HepG2 (cell line): Measurements from ENCODE around the gene MARCHF9. TPM values are rescaled to one million over a fixed set of nuclear protein-coding genes. Genes with fewer than 3 reads are reported as not detected.

Experiments
- ATAC-seq: fragments of 200-7000 bp; cut with Tn5 transposase; 3 replicates; pipeline ENCODE4 v1.9.1; 2020; ENCODE audit warnings: mild to moderate bottlenecking, moderate library complexity
- BruUV-seq: library from RNA; stranded (reverse); fragments of 400-500 nt; replicated peaks from 2 replicates; lab custom pipeline; 2021; lab: Mats Ljungman, UMichigan
- CTCF ChIA-PET: fragments of 300-600 bp; formaldehyde crosslinking; extraction: SDS; loops from one replicate; lab custom pipeline; 2021; ENCODE audit warnings: low total read pairs, inconsistent platforms, low intra/inter-chr PET ratio; lab: Yijun Ruan, JAX
- POLR2A ChIA-PET: fragments of 350-600 bp; sonication (Branson Sonifier 250); formaldehyde crosslinking; loops from one replicate; lab custom pipeline; 2020; ENCODE audit warnings: antibody characterized with exemption, inconsistent platforms; lab: Yijun Ruan, JAX
- DNase-seq: peaks from one replicate; pipeline ENCODE4 v3.0.0-alpha.2; 2015; ENCODE audit warnings: low spot score
- FAIRE-seq: peaks from 3 replicates; lab custom pipeline; 2011; peaks lifted over from hg19 to GRCh38; lab: Jason Lieb, UNC
- H2AFZ ChIP-seq: one replicate; pipeline ENCODE4 v1.6.1; 2011; ENCODE audit warnings: low read length, inconsistent platforms
- H3K27ac ChIP-seq: fragments of 300-600 bp; 3 replicates; pipeline ENCODE4 v1.8.0; 2011; ENCODE audit warnings: mixed run types, mild to moderate bottlenecking, mixed read lengths, low read length, inconsistent platforms; ENCODE audit not compliant: insufficient read depth; ENCODE audit errors: extremely low read length
- H3K27me3 ChIP-seq, 2 experiments: fragments of 200-600 bp in 1 of 2; 2 replicates in 1 of 2; 3 replicates in 1 of 2; pipeline versions ENCODE4 v1.6.0 to v1.8.0; 2011; ENCODE audit warnings: low read length in 2 of 2, mild to moderate bottlenecking in 2 of 2, moderate library complexity in 2 of 2, inconsistent platforms in 1 of 2; ENCODE audit not compliant: insufficient read depth in 2 of 2, control insufficient read depth in 1 of 2
- H3K36me3 ChIP-seq, 2 experiments: fragments of 200-600 bp in 1 of 2; replicated peaks in 1 of 2; 2 replicates in 1 of 2; 3 replicates in 1 of 2; pipeline versions ENCODE4 v1.5.1 to v1.8.0; 2011; ENCODE audit warnings: low read length in 2 of 2, inconsistent platforms in 1 of 2; ENCODE audit not compliant: insufficient read depth in 2 of 2, control insufficient read depth in 1 of 2
- H3K4me1 ChIP-seq: 2 replicates; pipeline ENCODE4 v1.5.1; 2012; ENCODE audit warnings: low read length, inconsistent platforms; ENCODE audit not compliant: insufficient read depth
- H3K4me2 ChIP-seq: 2 replicates; pipeline ENCODE4 v1.6.0; 2011; ENCODE audit warnings: low read depth, low read length, inconsistent platforms
- H3K4me3 ChIP-seq, 3 experiments: fragments of 200-600 bp in 1 of 3; sonication (generic), shearing (Covaris generic) in 1 of 3; replicated peaks in 1 of 3; 2 replicates each; pipeline ENCODE4 v1.5.1; 2011 to 2016; ENCODE audit warnings: low read length in 3 of 3, inconsistent platforms in 2 of 3, low read depth in 2 of 3, mild to moderate bottlenecking in 2 of 3, control low read depth in 1 of 3, mixed read lengths in 1 of 3; ENCODE audit not compliant: insufficient read depth in 1 of 3
- H3K79me2 ChIP-seq: one replicate; pipeline ENCODE4 v1.6.1; 2011; ENCODE audit warnings: low read length, inconsistent platforms; ENCODE audit not compliant: insufficient read depth
- H3K9ac ChIP-seq: 2 replicates; pipeline ENCODE4 v1.6.0; 2011; ENCODE audit warnings: mild to moderate bottlenecking, low read depth, low read length, inconsistent platforms; ENCODE audit not compliant: insufficient read depth
- H3K9me3 ChIP-seq: 2 replicates; pipeline ENCODE4 v1.5.1; 2012; ENCODE audit warnings: mild to moderate bottlenecking, low read length
- H4K20me1 ChIP-seq: 2 replicates; pipeline ENCODE4 v1.6.0; 2011; ENCODE audit warnings: inconsistent platforms, mild to moderate bottlenecking, low read length, moderate library complexity; ENCODE audit not compliant: insufficient read depth
- ATRX ChIP-seq: sonication (generic); formaldehyde crosslinking; IDR thresholded peaks from 2 replicates; pipeline ENCODE4 v1.4.0; 2020; ENCODE audit warnings: missing genetic modification reagents, borderline replicate concordance
- CCAR2 ChIP-seq: fragments of 200-400 bp; formaldehyde crosslinking; optimal IDR thresholded peaks from 2 replicates; pipeline ENCODE3; 2018; ENCODE audit warnings: low read depth, mild to moderate bottlenecking, low read length, moderate library complexity
- JUNB ChIP-seq: sonication (generic); formaldehyde crosslinking; IDR thresholded peaks from 2 replicates; pipeline ENCODE4 v1.8.0; 2022; ENCODE audit warnings: missing genetic modification reagents, mild to moderate bottlenecking, borderline replicate concordance
- MED8 ChIP-seq: sonication (generic); formaldehyde crosslinking; IDR thresholded peaks from 2 replicates; pipeline ENCODE4 v1.8.1; 2023; ENCODE audit warnings: mild to moderate bottlenecking, missing genetic modification reagents; ENCODE audit not compliant: insufficient replicate concordance
- ZNF484 ChIP-seq: sonication (generic); formaldehyde crosslinking; IDR thresholded peaks from 2 replicates; pipeline ENCODE4 v1.5.1; 2020; ENCODE audit warnings: mild to moderate bottlenecking, low read depth, missing genetic modification reagents, borderline replicate concordance
- WGBS: methylation state at CpG from one replicate; pipeline ENCODE4 v1.1.6; 2017; ENCODE audit warnings: low lambda C conversion rate; 5-methylcytosine and 5-hydroxymethylcytosine counted together
- in situ Hi-C: cut with HindIII; loops from 2 replicates; pipeline ENCODE4 v1.10.0; 2017; ENCODE audit warnings: low pct_unique_long_range_greater_than_20kb; ENCODE audit not compliant: extremely low pct_ligation_motif_present
- intact Hi-C: fragments of 100-400 bp; cut with micrococcal nuclease; formaldehyde crosslinking; loops from one replicate; pipeline ENCODE4 v1.10.0; 2022; ENCODE audit not compliant: unreplicated experiment
- polyA plus RNA-seq, 8 experiments: library from polyadenylated mRNA; depleted of rRNA in 3 of 8; stranded (reverse) in 7 of 8; unstranded in 1 of 8; fragments of >200 nt; fragmentation: Illumina TruSeq in 4 of 8; extraction: Trizol in 4 of 8; gene quantifications; 2 replicates each; pipeline versions ENCODE4 v1.2.1 to v1.2.3, GENCODE V29; 2011 to 2016; ENCODE audit warnings: low read depth in 4 of 8, missing spikeins in 1 of 8, mixed read lengths in 1 of 8; ENCODE audit not compliant: insufficient read depth in 1 of 8
- total RNA-seq, 5 experiments: library from RNA; depleted of rRNA; stranded (reverse); fragments of >200 nt; fragmentation: Illumina TruSeq; extraction: Trizol; gene quantifications; 2 replicates each; pipeline ENCODE4 v1.2.3, GENCODE V29; 2016; ENCODE audit warnings: low read depth in 1 of 5

Gene MARCHF9
- total and polyA plus RNA-seq, 2 of the 13 experiments (the other 11 are each of a cell fraction or from before 2014, with no cell fraction given) = 5.7 to 9.6 TPM

DNA sequence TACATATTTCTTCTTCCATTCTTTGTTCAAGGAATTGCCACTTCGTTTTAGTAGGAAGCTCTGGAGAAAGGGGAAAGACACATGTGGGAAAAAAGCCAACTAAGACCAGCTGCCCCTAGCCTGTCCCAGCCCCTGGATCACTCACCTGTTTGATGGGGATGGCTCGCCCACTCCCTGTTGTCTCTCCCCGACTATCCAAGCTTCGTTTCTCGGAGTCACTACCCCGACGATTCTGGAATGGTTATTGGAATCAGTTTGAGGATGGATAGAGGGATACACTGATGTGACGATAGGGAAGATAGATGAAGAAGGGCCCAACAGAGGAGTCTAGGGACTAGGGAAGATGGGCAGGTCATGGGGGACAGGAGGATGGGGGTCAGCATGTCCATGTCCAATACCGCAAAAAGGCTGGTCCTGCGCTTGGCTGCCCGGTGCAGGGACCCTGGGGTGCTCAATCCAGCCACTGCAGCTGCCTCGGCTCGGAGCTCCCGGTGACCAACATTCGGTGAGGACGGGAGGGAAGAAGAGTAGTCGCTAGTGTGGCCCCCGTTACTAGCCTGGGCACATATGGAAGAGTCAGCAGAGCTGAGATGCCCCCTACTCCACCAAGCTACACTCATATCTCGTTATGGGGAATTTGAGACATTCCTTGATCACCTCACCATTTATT, 23.4 kb upstream of the MARCHF9 start:
- BruUV-seq = no TSS peak
- no peak overlapping the region for H3K27ac ChIP-seq
- peaks cover 24% of the 10 kb centered on the region for H3K4me1 ChIP-seq
- no peak for DNase-seq
- no peak for FAIRE-seq
- H3K4me3 ChIP-seq = no peak overlapping the region
- H2AFZ ChIP-seq = no peak overlapping the region
- in situ Hi-C loops (no loop called here), intact Hi-C loops (no loop called here)
- whole genome bisulfite sequencing = 18% methylated on average over 18 of the region's 19 CpGs
- ChIA-PET CTCF (no interaction called here), POLR2A (no interaction called here)
- H3K27me3 ChIP-seq = peaks cover 6 to 43% of the 10 kb centered on the region in 2 experiments
- ATAC-seq = no peak
- H3K79me2 ChIP-seq = no peaks in the 10 kb centered on the region
- no peak overlapping the region for H3K9ac ChIP-seq
- H4K20me1 ChIP-seq = no peaks in the 10 kb centered on the region
- no peaks in the 10 kb centered on the region for H3K36me3 ChIP-seq
- H3K4me2 ChIP-seq = no peak overlapping the region
- no peaks in the 10 kb centered on the region for H3K9me3 ChIP-seq
- TF ChIP-seq JUNB (CRISPR knock-in tag) = no peak
- TF ChIP-seq ATRX (CRISPR knock-in tag) = no peak

DNA sequence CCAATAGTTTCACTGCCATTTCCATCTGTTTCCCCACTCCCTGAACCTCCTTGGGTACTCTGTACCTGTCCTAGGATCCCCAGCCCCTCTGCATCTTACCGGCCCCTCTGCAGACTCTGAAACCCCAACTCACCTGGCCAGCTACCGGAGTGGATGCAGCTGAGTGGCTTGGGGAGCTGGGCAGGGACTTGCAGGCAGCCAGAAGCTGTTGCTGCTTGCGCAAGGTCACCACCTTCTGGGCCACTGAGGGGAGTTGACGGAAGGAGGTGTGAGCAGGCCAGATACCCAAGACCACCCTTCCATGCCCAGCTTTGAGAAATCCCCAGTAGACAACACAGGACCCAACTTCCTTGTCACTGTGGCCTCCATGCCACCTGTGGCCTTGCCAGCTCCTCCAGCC, 22.6 kb upstream of the MARCHF9 start:
- CTCF ChIA-PET = no interaction called here
- FAIRE-seq (no peak), DNase-seq (no peak), ATAC-seq (no peak)
- Histone ChIP-seq H3K4me2 (no peak overlapping the region), H3K9ac (no peak overlapping the region), H4K20me1 (no peaks in the 10 kb centered on the region), H3K79me2 (no peaks in the 10 kb centered on the region), H3K4me3 (no peak overlapping the region), H2AFZ (no peak overlapping the region), H3K36me3 (no peaks in the 10 kb centered on the region), H3K9me3 (no peaks in the 10 kb centered on the region), H3K27ac (no peak overlapping the region), H3K27me3 (peaks cover 9 to 50% of the 10 kb centered on the region in 2 experiments), H3K4me1 (peaks cover 31% of the 10 kb centered on the region)
- POLR2A ChIA-PET = no interaction called here
- in situ Hi-C loops = no loop called here
- intact Hi-C loops = no loop called here
- TF ChIP-seq ZNF484 (CRISPR knock-in tag) (no peak), CCAR2 (no peak), MED8 (CRISPR knock-in tag) (no peak)
- BruUV-seq = no TSS peak
- WGBS = 25% methylated on average over 4 of the region's 4 CpGs
